H1 (cell line): ENCODE results near the gene UBE2D4.
"Not testable (repeated sequence)": the region's sequence is repeated elsewhere in the genome, so short reads cannot be mapped to it uniquely, and the experiment has no call there.

Source experiments
- CBX5 ChIP-seq: fragments of 300-800, 300-1000 bp; sonication (generic); IDR thresholded peaks from 2 replicates; pipeline ENCODE4 v1.7.1; 2016; ENCODE audit warnings: antibody characterized with exemption, low read length, low read depth
- EGR1 ChIP-seq: IDR thresholded peaks from 2 replicates; pipeline ENCODE4 v1.6.1; 2011; ENCODE audit warnings: low read depth, low read length, borderline replicate concordance
- EP300 ChIP-seq, 2 experiments: IDR thresholded peaks; 1 replicate in 1 of 2; 2 replicates in 1 of 2; pipeline ENCODE4 v1.6.1; 2011 to 2012; ENCODE audit warnings: low read depth in 2 of 2, low read length in 2 of 2, mild to moderate bottlenecking in 2 of 2, borderline replicate concordance in 1 of 2, inconsistent platforms in 1 of 2, moderate library complexity in 1 of 2
- GABPA ChIP-seq: IDR thresholded peaks from 2 replicates; pipeline ENCODE4 v1.6.1; 2011; ENCODE audit warnings: mild to moderate bottlenecking, low read length, moderate library complexity, borderline replicate concordance; ENCODE audit not compliant: insufficient read depth
- JUN ChIP-seq: IDR thresholded peaks from 2 replicates; pipeline ENCODE4 v1.6.1; 2011; ENCODE audit warnings: low read depth, mild to moderate bottlenecking, improper control_type of control experiment, low read length
- POLR2A ChIP-seq, 2 experiments: IDR thresholded peaks; 1 replicate in 1 of 2; 2 replicates in 1 of 2; pipeline ENCODE4 v1.6.1; 2011; ENCODE audit warnings: low read depth in 2 of 2, low read length in 2 of 2, mild to moderate bottlenecking in 2 of 2; ENCODE audit errors: control extremely low read depth in 1 of 2
- RAD21 ChIP-seq, 2 experiments: IDR thresholded peaks in 1 of 2; conservative IDR thresholded peaks in 1 of 2; 2 replicates each; pipeline ENCODE4 v1.6.1; 2011; ENCODE audit warnings: low read depth in 2 of 2, low read length in 2 of 2, improper control_type of control experiment in 1 of 2, inconsistent platforms in 1 of 2, mild to moderate bottlenecking in 1 of 2, moderate library complexity in 1 of 2
- RXRA ChIP-seq: IDR thresholded peaks from 2 replicates; pipeline ENCODE4 v1.6.1; 2011; ENCODE audit warnings: low read depth, mild to moderate bottlenecking, low read length, moderate library complexity; ENCODE audit not compliant: insufficient read depth
- SAP30 ChIP-seq: fragments of 300-600 bp; sonication (generic); IDR thresholded peaks from 2 replicates; pipeline ENCODE4 v1.7.1; 2012; ENCODE audit warnings: low read length, moderate library complexity, mild to moderate bottlenecking, inconsistent platforms; ENCODE audit not compliant: insufficient read depth, insufficient replicate concordance
- TAF1 ChIP-seq: IDR thresholded peaks from 2 replicates; pipeline ENCODE4 v1.6.1; 2011; ENCODE audit warnings: mild to moderate bottlenecking, low read depth, low read length
- TF ChIP-seq, protein P1 (sequence below), 3 experiments: IDR thresholded peaks; 1 replicate in 2 of 3; 2 replicates in 1 of 3; pipeline versions ENCODE4 v1.5.1 to v1.6.1; 2011; ENCODE audit warnings: low read length in 3 of 3, mild to moderate bottlenecking in 3 of 3, inconsistent platforms in 2 of 3, low read depth in 1 of 3, moderate library complexity in 1 of 3; ENCODE audit not compliant: insufficient read depth in 1 of 3; ENCODE audit errors: control extremely low read depth in 1 of 3
- TF ChIP-seq, protein P2 (sequence below): IDR thresholded peaks from 2 replicates; pipeline ENCODE4 v1.6.1; 2011; ENCODE audit warnings: low read length, improper control_type of control experiment

GRCh38 chr7:43982848-43983247, 56.6 kb downstream of the UBE2D4 start:
- TF ChIP-seq, protein P1, sequence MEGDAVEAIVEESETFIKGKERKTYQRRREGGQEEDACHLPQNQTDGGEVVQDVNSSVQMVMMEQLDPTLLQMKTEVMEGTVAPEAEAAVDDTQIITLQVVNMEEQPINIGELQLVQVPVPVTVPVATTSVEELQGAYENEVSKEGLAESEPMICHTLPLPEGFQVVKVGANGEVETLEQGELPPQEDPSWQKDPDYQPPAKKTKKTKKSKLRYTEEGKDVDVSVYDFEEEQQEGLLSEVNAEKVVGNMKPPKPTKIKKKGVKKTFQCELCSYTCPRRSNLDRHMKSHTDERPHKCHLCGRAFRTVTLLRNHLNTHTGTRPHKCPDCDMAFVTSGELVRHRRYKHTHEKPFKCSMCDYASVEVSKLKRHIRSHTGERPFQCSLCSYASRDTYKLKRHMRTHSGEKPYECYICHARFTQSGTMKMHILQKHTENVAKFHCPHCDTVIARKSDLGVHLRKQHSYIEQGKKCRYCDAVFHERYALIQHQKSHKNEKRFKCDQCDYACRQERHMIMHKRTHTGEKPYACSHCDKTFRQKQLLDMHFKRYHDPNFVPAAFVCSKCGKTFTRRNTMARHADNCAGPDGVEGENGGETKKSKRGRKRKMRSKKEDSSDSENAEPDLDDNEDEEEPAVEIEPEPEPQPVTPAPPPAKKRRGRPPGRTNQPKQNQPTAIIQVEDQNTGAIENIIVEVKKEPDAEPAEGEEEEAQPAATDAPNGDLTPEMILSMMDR (IDR thresholded peaks at IDR 0.05; ENCODE audit: control extremely low read depth in 1 of 3, insufficient read depth in 1 of 3, low read depth in 1 of 3, low read length in 3 of 3), result not testable (repeated sequence)
- TF ChIP-seq TAF1; RXRA; RAD21 (IDR thresholded peaks at IDR 0.05 in 1 of 2, conservative IDR thresholded peaks at IDR 0.05 in 1 of 2; ENCODE audit: low read depth in 2 of 2, low read length in 2 of 2); EP300 (IDR thresholded peaks at IDR 0.05; ENCODE audit: borderline replicate concordance in 1 of 2, low read depth in 2 of 2, low read length in 2 of 2); EGR1; SAP30; CBX5; GABPA; JUN; POLR2A (IDR thresholded peaks at IDR 0.05; ENCODE audit: control extremely low read depth in 1 of 2, low read depth in 2 of 2, low read length in 2 of 2): not testable (repeated sequence)
- TF ChIP-seq, protein P2, sequence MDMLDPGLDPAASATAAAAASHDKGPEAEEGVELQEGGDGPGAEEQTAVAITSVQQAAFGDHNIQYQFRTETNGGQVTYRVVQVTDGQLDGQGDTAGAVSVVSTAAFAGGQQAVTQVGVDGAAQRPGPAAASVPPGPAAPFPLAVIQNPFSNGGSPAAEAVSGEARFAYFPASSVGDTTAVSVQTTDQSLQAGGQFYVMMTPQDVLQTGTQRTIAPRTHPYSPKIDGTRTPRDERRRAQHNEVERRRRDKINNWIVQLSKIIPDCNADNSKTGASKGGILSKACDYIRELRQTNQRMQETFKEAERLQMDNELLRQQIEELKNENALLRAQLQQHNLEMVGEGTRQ, result not testable (repeated sequence)
